AML-193 (cell line): ENCODE measurements around the gene MIPEP.

Experiments used
- DNase-seq, 2 experiments: peaks; one replicate each; lab custom pipeline; 2025; lab: John Stamatoyannopoulos, UW

MIPEP gene

DNA sequence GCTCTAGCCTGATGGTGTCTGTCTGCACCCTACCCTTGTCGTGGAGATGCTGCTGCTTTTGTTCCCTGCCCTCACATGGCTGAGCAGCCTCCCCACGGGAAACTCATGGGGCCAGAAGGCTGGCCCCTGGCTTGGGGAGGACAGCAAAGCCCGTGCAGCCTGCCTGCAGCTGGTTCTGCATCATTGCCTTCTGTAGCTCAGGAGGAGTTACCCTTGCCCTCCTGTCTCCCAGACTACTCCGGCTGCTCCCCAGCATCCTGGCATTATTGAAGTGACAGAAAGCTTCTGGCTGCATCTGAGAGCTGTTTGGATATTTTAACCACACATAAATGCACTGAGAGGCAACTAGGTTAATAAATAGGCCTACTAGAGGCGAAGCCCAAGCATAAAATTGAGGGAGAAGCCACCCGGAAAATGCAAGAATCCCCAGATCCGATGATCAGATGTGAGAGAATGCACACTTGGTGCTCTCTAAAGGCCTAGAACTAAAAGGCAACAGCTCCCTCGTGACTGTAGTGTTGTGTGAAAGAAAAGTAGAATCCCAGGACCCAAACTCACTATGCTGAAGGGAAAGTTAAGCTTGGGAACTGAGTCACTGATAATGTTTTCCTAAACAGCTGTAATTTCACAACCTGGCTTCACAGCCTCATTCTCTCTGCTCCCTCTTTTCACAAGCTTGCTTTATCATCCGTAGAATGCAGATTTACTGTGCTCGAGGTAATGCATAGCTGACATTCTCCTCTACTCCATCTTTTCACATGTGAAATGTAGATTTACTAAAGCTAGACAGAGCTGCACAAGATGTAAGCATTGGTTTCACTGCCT is 208.1 kb downstream of the MIPEP start:
- no peak for DNase-seq
